ENCODE data around the gene TMEM53. TPM values are rescaled to one million over a fixed set of nuclear protein-coding genes. Genes with fewer than 3 reads are reported as not detected.

The TMEM53 gene
- total and polyA plus RNA-seq, 2 of the 8 experiments (the other 6 are each of a cell fraction or from before 2014, with no cell fraction given), result 6.7 to 27.9 TPM

- H3K23me2 ChIP-seq (ENCODE audit: low read depth, low read length), result no peaks in the 10 kb centered on the region
- H2BK120ac ChIP-seq (replicated peaks; ENCODE audit: low read depth, low read length), result no peak overlapping the region
- H4K8ac ChIP-seq (ENCODE audit: extremely low read depth, insufficient read depth, low read length), result no peak overlapping the region
- no peak overlapping the region for H2BK20ac ChIP-seq (ENCODE audit: low read length)
- no peak overlapping the region for H3K56ac ChIP-seq (replicated peaks; ENCODE audit: insufficient read length, low read depth, low read length)
- no peak overlapping the region for H2BK5ac ChIP-seq (ENCODE audit: low read depth, low read length)
- no peak overlapping the region for H2AK5ac ChIP-seq (ENCODE audit: low read depth, low read length)
- no peak overlapping the region for H3K23ac ChIP-seq (ENCODE audit: insufficient read length)
- no peak overlapping the region for H2AFZ ChIP-seq (ENCODE audit: low read length)
- no peak overlapping the region for H2BK12ac ChIP-seq (ENCODE audit: low read depth, low read length)
- H3K27ac ChIP-seq (ENCODE audit: low read depth, low read length), result no peak overlapping the region
- CTCF ChIA-PET (ENCODE audit: partially characterized antibody), result interaction anchor here (3.4 kb wide), 1 partner anchor 13 kb away, joined by 15 read pairs; no protein-coding TSS in a partner anchor
- H3K18ac ChIP-seq (ENCODE audit: extremely low read depth, low read length), result no peak overlapping the region
- no peak overlapping the region for H4K91ac ChIP-seq (replicated peaks; ENCODE audit: insufficient read length, low read length)
- no peaks in the 10 kb centered on the region for H3K79me2 ChIP-seq (ENCODE audit: control insufficient read depth in 1 of 2, insufficient read depth in 2 of 2, low read length in 2 of 2)
- no peaks in the 10 kb centered on the region for H3K79me1 ChIP-seq (ENCODE audit: low read depth, low read length)
- POLR2A ChIA-PET (ENCODE audit: partially characterized antibody), result no interaction called here
- H3K4ac ChIP-seq (replicated peaks; ENCODE audit: insufficient read length, low read depth, low read length), result no peak overlapping the region
- FAIRE-seq (no peak), DNase-seq (ENCODE audit: low read depth in 1 of 2, low spot score in 2 of 2) (no peak)
- H4K20me1 ChIP-seq (replicated peaks in 1 of 2; ENCODE audit: control insufficient read depth in 1 of 2, insufficient read depth in 2 of 2, low read length in 2 of 2), result no peaks in the 10 kb centered on the region
- no peak overlapping the region for H3K4me2 ChIP-seq (ENCODE audit: insufficient read depth in 1 of 2, low read depth in 2 of 2, low read length in 2 of 2)
- no peak overlapping the region for H2BK15ac ChIP-seq (ENCODE audit: low read length)
- WGBS, 2 experiments (ENCODE audit: extremely low coverage in 1 of 2, insufficient coverage in 1 of 2, insufficient read length in 1 of 2, insufficient replicate concordance in 2 of 2, low coverage in 1 of 2, low lambda C conversion rate in 2 of 2, missing lambda C conversion rate in 1 of 2), result 91% methylated on average over 3 of the region's 3 CpGs; no CpG with 5 or more reads in 1 of the 2 experiments
- no peak overlapping the region for H3K9ac ChIP-seq (replicated peaks in 1 of 4; ENCODE audit: extremely low read depth in 1 of 4, low read depth in 3 of 4, low read length in 3 of 4)
- no peaks in the 10 kb centered on the region for H3K9me3 ChIP-seq (ENCODE audit: insufficient read depth in 2 of 2, low read depth in 1 of 2, low read length in 1 of 2)
- no peaks in the 10 kb centered on the region for H3K27me3 ChIP-seq (replicated peaks in 1 of 4; ENCODE audit: control insufficient read depth in 3 of 4, extremely low read depth in 1 of 4, insufficient read depth in 3 of 4, low read length in 3 of 4)
- no peak overlapping the region for H3K14ac ChIP-seq (ENCODE audit: insufficient read length)
- H3K4me3 ChIP-seq (ENCODE audit: extremely low read depth in 1 of 4, insufficient read depth in 2 of 4, low read depth in 3 of 4, low read length in 4 of 4), result no peak overlapping the region
- H3K36me3 ChIP-seq (ENCODE audit: control insufficient read depth in 2 of 4, insufficient read depth in 4 of 4, low read length in 3 of 4), result no peaks in the 10 kb centered on the region
- H4K5ac ChIP-seq (ENCODE audit: insufficient read length, low read depth, low read length), result no peak overlapping the region
- peaks cover 0 to 7% (median 3%) of the 10 kb centered on the region in 4 experiments; a peak in 3 of 7 replicates for H3K4me1 ChIP-seq (replicated peaks in 1 of 4; ENCODE audit: control insufficient read depth in 3 of 4, insufficient read depth in 4 of 4, low read length in 3 of 4)
- TF ChIP-seq SUZ12 (IDR thresholded peaks at IDR 0.05; ENCODE audit: low read length), result no peak
- TF ChIP-seq KDM5A (IDR thresholded peaks at IDR 0.05; ENCODE audit: low read length), result no peak
- no peak for TF ChIP-seq NRF1 (IDR thresholded peaks at IDR 0.05; ENCODE audit: low read depth, low read length)
- TF ChIP-seq FOSL1 (IDR thresholded peaks at IDR 0.05; ENCODE audit: insufficient read depth, low read depth, low read length), result no peak
- no peak for TF ChIP-seq ATF2 (IDR thresholded peaks at IDR 0.05; ENCODE audit: low read length)
- no peak for TF ChIP-seq GABPA (IDR thresholded peaks at IDR 0.05; ENCODE audit: borderline replicate concordance, insufficient read depth, low read length)
- TF ChIP-seq CTCF (IDR thresholded peaks at IDR 0.05; ENCODE audit: control extremely low read depth in 1 of 3, insufficient read depth in 1 of 3, low read depth in 1 of 3, low read length in 3 of 3), result no peak
- no peak for TF ChIP-seq HDAC2 (IDR thresholded peaks at IDR 0.05; ENCODE audit: borderline replicate concordance in 1 of 2, low read depth in 2 of 2, low read length in 2 of 2)
- no peak for TF ChIP-seq BCL11A (IDR thresholded peaks at IDR 0.05; ENCODE audit: low read depth in 2 of 2, low read length in 2 of 2)
Measured at GRCh38 chr1:44693900-44694299, 19.6 kb upstream of the TMEM53 start.

All from H1 (cell line).